Transverse colon (tissue), 4 donors: ENCODE data around the gene RUBCNL.

ENCODE experiments used
- POLR2A ChIP-seq: fragments of 450-650 bp; IDR thresholded peaks from one replicate; pipeline ENCODE4 v1.6.1; 2016; ENCODE audit warnings: antibody characterized with exemption, mild to moderate bottlenecking, moderate library complexity
- POLR2AphosphoS5 ChIP-seq, 3 donors: sonication (generic); formaldehyde crosslinking; IDR thresholded peaks; one replicate each; pipeline ENCODE4 v1.6.1; 2016; ENCODE audit warnings: antibody characterized with exemption in 3 of 3
- TF ChIP-seq, protein P1 (sequence below), 5 experiments: fragments of 200-600 bp in 3 of 5; fragments of 450-650 bp in 2 of 5; sonication (generic) in 3 of 5; IDR thresholded peaks; 1 replicate in 2 of 5; 2 replicates in 3 of 5; pipeline ENCODE4 v1.5.1; 2016 to 2017; ENCODE audit warnings: antibody characterized with exemption in 5 of 5, inconsistent platforms in 3 of 5, mild to moderate bottlenecking in 2 of 5, moderate library complexity in 1 of 5

DNA sequence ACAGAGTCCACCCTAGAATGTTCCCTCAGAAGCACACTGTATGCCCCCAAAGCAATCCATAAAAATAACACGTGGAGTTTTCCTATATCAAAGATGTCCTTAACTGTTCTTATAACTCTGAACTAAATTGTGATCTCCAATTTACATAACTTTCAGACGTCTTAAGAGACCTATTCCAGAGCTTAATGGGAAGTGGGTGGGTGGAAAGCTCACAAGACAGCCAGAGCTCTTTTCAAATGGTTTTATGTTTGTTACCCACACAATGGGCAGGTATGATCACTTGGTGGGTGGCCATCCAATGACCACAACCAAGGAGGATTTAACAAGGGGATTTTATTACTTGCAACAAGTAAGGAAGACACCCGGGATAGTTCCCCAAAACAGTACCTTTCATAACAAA lies 93.6 kb downstream of the RUBCNL start:
- TF ChIP-seq, protein P1, sequence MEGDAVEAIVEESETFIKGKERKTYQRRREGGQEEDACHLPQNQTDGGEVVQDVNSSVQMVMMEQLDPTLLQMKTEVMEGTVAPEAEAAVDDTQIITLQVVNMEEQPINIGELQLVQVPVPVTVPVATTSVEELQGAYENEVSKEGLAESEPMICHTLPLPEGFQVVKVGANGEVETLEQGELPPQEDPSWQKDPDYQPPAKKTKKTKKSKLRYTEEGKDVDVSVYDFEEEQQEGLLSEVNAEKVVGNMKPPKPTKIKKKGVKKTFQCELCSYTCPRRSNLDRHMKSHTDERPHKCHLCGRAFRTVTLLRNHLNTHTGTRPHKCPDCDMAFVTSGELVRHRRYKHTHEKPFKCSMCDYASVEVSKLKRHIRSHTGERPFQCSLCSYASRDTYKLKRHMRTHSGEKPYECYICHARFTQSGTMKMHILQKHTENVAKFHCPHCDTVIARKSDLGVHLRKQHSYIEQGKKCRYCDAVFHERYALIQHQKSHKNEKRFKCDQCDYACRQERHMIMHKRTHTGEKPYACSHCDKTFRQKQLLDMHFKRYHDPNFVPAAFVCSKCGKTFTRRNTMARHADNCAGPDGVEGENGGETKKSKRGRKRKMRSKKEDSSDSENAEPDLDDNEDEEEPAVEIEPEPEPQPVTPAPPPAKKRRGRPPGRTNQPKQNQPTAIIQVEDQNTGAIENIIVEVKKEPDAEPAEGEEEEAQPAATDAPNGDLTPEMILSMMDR (IDR thresholded peaks at IDR 0.05): no peak
- TF ChIP-seq POLR2A: no peak
- no peak for TF ChIP-seq POLR2AphosphoS5 (IDR thresholded peaks at IDR 0.05)
